ENCODE data around the gene SP110.

The SP110 gene

DNA sequence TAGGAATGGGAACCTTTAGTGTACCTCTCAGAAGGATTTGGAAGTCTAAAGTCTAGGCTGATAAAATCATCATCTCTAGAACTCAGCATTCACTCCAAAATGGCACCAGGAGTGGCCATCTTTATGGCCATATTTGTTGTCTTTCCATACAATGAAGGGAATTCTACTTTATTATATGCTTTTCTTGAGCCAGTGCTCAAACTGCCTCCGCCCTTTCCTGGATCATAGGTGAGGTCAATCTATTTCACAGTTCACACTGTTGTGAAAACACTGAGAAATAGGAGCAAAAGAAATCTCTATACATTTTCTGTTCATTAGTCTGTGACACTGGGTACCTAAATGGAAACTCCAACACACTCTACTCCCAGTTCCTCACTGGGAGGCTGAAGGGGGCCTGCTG, 55.6 kb downstream of the SP110 start:
- DNase-seq = no peak

GRCh38 chr2:230162981-230163380, 56.8 kb downstream of the SP110 start:
- DNase-seq = no peak

- DNase-seq = no peak
Measured at GRCh38 chr2:230161184-230161583, 58.6 kb downstream of the SP110 start.

- DNase-seq = no peak
Measured at GRCh38 chr2:230160112-230160660, 59.6 kb downstream of the SP110 start.

DNA sequence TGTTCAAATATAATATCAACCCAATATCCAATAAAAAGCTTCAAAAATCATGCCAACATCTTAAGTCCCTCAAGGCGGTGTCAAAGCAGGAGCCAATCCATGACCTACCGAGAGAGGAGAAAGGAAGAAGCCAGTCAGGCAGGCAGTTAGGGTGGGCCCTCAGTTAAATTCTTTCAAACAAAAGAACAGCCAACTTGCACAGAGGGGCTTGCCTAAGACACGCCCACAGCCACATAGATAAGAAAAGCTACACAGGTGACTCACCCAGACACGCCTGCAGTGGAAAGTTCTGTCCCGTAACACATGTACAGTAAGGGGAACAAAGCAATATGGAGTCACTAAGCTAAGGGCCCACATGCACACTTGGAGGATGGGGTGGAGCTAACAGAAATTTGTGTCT, 61.3 kb downstream of the SP110 start:
- no peak for DNase-seq

- DNase-seq = no peak
Measured at GRCh38 chr2:230156782-230157699, 62.7 kb downstream of the SP110 start.

- no peak for DNase-seq
Measured at GRCh38 chr2:230155359-230155758, 64.4 kb downstream of the SP110 start.

DNA sequence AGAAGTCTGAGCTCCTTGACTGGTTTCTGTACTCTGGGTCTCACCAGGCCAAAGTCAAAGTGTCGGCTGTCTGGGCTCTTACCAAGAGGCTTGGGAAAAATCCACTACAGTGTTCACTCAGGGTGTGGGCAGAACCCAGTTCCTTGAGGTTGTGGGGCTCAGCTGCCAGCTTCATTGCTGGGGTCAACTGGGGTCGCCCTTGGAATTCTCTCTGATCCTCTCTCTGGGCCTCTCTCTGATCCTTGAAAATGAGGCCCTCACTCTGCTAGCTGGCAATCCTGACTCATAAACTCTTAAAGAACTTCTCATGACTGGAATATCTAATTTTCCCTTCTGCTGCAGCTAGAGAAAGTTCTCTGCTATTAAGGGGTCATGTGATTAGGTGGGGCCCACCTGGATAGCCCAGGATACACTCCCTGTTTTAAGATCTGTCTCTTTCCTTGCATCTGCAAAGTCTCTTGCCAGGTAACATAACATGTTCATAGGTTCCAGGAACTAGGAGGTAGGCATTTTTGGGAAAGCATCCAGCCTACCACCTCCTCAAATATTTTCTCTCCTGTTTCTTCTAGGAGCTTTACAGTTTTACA, 66.3 kb downstream of the SP110 start:
- no peak for DNase-seq

DNA sequence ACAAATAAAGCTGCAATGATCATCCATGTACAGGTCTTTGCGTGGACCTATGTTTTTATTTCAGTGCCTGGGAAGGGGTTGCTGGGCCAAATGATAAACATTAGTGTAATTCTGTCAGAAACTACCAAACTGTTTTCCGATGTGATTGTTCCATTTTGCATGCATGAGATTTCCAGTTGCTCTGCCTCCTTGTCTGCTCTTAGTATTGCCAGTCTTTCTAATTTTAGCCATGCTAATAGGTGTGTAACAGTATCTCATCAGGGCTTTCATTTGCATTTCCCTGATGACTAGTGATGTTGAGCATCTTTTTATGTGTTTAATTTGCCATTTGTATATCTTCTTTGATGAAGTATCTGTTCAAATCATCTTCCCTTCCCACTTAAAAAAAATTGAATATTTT, 67.5 kb downstream of the SP110 start:
- DNase-seq = no peak

GRCh38 chr2:230144355-230144754, 75.4 kb downstream of the SP110 start:
- no peak for DNase-seq

- no peak for DNase-seq
Measured at GRCh38 chr2:230140667-230141066, 79.1 kb downstream of the SP110 start.

GRCh38 chr2:230137902-230138539, 81.8 kb downstream of the SP110 start:
- DNase-seq = no peak

DNA sequence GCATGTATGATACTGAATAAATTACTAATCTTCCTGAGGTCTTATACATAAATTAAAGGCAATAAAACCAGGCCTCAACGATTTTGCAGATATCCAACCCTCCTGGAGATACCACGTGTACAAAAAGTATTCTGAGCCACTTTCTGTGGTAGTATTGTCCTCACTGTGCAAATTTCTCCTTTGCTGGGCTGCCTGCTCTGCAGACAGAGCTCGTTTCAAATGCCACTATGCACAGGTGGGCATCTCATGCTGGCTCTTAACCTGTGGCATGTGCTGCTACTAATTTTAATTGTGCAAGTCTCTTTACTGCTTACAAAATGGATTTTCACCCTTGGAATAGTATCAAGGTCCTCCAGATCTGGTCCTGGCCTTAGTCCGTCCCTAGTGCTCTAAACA, 84.7 kb downstream of the SP110 start:
- DNase-seq = no peak

DNA sequence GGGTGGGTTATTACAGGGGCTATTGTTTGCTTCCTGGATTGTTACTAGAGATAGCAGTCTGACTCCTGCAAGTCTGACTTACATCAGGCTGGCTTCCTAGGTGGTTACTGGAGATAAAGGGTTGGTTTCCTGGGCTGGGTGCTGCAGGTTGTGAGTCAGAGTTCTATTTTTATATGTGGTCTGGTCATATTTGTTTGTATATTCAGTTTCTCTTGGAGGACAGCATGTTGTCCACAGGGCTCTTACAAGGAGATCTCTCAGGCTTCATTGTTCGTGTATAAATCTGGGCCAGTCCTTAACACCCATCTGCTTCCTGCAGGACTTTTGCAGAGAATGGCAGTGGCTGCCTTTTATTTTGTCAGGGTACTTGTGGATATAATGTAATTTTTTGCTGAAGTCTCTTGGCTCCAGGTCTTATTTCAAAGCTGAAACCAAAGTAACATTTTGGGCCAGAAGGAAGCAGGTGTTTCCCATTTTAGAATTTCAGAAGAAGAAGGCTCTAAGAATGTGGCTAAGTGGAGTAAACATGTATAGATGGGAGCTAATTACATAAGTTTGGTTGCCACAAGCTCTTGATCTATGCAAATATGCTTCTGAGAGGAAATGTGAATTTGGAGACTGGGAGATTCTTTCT, 85.2 kb downstream of the SP110 start:
- no peak for DNase-seq

GRCh38 chr2:230131366-230131765, 88.4 kb downstream of the SP110 start:
- no peak for DNase-seq

DNA sequence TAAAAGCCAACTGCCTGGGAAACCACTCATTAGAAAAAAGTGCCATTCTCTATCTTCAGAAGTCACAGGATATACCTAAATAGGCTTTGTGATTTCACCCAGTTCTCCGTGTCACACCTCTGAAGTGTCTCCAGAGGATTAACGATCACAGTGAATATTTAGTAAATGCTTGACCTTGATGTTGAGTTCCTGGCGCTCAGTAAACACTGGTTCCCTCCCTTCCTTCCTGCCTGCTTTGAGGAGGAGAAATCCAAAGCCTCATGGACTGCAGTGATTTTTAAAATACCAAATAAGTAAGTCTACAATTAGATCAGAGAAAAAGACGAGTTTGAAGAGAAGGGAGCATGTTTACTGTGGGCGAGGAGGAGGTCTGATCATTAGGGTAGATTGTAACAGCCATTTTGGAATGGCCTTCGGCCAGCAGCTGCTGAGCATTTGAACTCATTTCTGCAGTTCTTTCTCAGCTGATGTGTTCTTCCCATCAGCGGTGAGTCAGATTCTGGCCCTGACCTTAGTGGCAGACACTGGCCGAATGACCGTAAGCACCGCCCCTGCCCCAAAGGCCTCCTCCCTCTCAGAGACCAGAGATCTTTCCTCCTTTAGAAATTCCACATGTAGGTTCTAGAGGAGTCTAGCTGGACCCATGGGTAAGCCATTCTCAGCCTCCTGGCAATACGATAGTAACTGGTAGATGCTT, 89.0 kb downstream of the SP110 start:
- DNase-seq = no peak

- DNase-seq = no peak
Measured at GRCh38 chr2:230129343-230129742, 90.4 kb downstream of the SP110 start.

- DNase-seq = no peak
Measured at GRCh38 chr2:230128623-230129342, 91.0 kb downstream of the SP110 start.

DNA sequence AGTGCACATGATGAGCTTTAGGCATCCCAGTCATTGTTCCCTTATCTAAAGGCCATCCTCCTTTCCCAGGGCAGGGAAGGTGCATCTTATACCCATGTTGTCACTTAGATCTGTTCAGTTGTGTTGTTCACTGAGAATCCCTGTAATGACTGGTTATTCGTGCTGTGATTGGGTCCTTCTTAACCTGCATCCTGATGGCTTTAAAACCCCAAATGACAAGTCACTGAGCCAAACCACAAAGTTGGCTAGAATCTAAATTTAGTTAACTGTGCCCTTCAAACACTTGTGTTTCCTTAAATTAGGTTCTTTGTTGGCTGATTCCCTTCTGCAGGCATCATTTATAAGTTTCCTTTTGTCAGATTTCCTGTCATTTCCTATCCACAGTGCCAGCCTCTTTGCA, 92.6 kb downstream of the SP110 start:
- no peak for DNase-seq

DNA sequence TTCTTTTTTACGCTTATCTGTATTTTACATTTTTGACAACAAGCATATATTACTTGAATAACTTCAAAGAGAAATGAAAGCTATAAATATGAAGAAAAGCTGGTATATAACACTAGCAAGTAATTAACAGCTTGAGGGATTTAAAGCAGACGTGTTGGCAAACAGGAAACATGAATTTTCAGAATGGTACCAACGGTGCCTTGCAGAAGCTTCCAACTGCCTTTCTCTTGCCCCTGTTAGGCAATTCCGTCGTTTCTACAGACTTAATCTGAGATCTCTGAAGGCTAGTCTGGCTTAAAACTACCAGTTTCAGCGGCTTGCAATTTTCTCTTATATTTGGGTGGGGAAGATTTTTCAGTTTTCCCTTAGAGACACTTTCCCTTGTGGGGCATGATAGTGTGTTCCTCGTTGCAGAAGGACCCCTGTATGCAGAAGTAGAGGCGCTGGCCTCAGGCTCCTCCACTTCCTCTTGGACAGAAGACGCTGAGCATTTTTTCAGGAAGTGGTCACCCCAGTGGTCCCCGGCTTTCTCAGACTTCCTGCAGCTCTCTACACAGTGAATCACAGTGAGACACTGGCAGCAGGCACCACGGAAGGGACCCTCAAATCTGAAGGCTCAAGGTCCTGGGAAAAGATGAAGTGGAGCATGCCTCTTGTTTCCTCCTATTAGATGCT, 94.9 kb downstream of the SP110 start:
- DNase-seq = no peak

DNA sequence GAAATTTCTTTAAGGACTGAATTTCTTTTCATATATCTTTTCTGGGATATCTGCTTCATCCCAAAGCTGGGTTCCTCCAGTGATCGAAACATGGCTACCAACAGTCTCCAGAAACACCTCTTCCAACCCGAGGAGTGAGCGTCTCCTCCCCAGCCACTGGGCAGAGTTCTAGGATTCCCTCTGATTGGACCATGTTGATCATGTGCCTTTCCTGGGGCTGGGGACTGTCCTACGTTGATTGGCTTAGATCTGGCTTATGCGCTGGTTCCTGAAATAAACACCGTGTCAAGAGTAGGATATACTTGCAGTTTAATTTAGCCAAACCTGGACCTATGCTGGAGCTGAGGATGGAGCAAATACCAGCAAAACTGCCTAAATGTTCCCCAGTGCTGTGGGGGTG, 95.5 kb downstream of the SP110 start:
- DNase-seq = no peak
